ENCODE measurements around the gene NFE2L2.
"Not testable (repeated sequence)": the region's sequence is repeated elsewhere in the genome, so short reads cannot be mapped to it uniquely, and the experiment has no call there.

NFE2L2 gene

GRCh38 chr2:177279847-177280246, 15.3 kb upstream of the NFE2L2 start:
- DNase-seq: no peak

GRCh38 chr2:177275743-177276055, 11.2 kb upstream of the NFE2L2 start:
- DNase-seq: no peak

- no peak for DNase-seq
Observed at GRCh38 chr2:177275040-177275742, 10.7 kb upstream of the NFE2L2 start.

GRCh38 chr2:177273408-177273807, 8.9 kb upstream of the NFE2L2 start:
- no peak for DNase-seq

- no peak for DNase-seq
Observed at GRCh38 chr2:177272765-177273164, 8.2 kb upstream of the NFE2L2 start.

GRCh38 chr2:177271981-177272666, 7.6 kb upstream of the NFE2L2 start:
- no peak for DNase-seq

GRCh38 chr2:177270531-177270930, 6.0 kb upstream of the NFE2L2 start:
- no peak for DNase-seq

- DNase-seq: no peak
Observed at GRCh38 chr2:177268901-177269300, 4.4 kb upstream of the NFE2L2 start.

GRCh38 chr2:177268187-177268871, 3.8 kb upstream of the NFE2L2 start:
- DNase-seq: no peak

- not testable (repeated sequence) for DNase-seq
Observed at GRCh38 chr2:177266955-177267354, 2.4 kb upstream of the NFE2L2 start.

GRCh38 chr2:177265824-177266817, 1.6 kb upstream of the NFE2L2 start:
- peak; percentile 60 for DNase-seq

GRCh38 chr2:177264209-177264692, 276 bp downstream of the NFE2L2 start:
- DNase-seq: no peak

- peak; percentile 94 for DNase-seq
Observed at GRCh38 chr2:177263451-177264208, 897 bp downstream of the NFE2L2 start.

- DNase-seq: no peak
Observed at GRCh38 chr2:177262958-177263450, 1.5 kb downstream of the NFE2L2 start.

GRCh38 chr2:177262092-177262491, 2.4 kb downstream of the NFE2L2 start:
- no peak for DNase-seq

GRCh38 chr2:177261116-177262060, 3.1 kb downstream of the NFE2L2 start:
- no peak for DNase-seq

GRCh38 chr2:177260379-177260778, 4.1 kb downstream of the NFE2L2 start:
- DNase-seq: no peak

- no peak for DNase-seq
Observed at GRCh38 chr2:177258059-177258458, 6.5 kb downstream of the NFE2L2 start.

- DNase-seq: no peak
Observed at GRCh38 chr2:177257471-177257870, 7.1 kb downstream of the NFE2L2 start.

- peak; percentile 26 for DNase-seq
Observed at GRCh38 chr2:177256695-177257094, 7.8 kb downstream of the NFE2L2 start.

GRCh38 chr2:177256026-177256425, 8.5 kb downstream of the NFE2L2 start:
- DNase-seq: no peak

All from activated CD4-positive, alpha-beta T cell treated with anti-CD3 and anti-CD28 coated beads, Interleukin-2, Interleukin-6, amounts not matched to agents 100 ng/mL and 50 ng/mL, durations not matched to agents 16 hours and 8 hours (primary cell).